Smooth muscle cell (in vitro differentiated cells): Measurements from ENCODE around the gene C2orf69. TPM values are rescaled to one million over a fixed set of nuclear protein-coding genes. Genes with fewer than 3 reads are reported as not detected.

Experiments used
- DNase-seq: peaks from one replicate; lab custom pipeline; 2025; ENCODE audit not compliant: unreplicated experiment; lab: John Stamatoyannopoulos, UW
- H2AFZ ChIP-seq: fragments of 200-600 bp; sonication (generic); 2 replicates; pipeline ENCODE4 v1.6.0; 2016; ENCODE audit warnings: antibody characterized with exemption, low read depth, mild to moderate bottlenecking
- H3F3A ChIP-seq: fragments of 200-600 bp; sonication (generic); 2 replicates; pipeline ENCODE4 v1.6.0; 2017; ENCODE audit warnings: antibody characterized with exemption, low read depth
- H3K27ac ChIP-seq: fragments of 200-600 bp; sonication (generic); 2 replicates; pipeline ENCODE4 v1.5.1; 2016; ENCODE audit warnings: low read depth, mild to moderate bottlenecking
- H3K27me3 ChIP-seq: fragments of 200-600 bp; sonication (generic); 2 replicates; pipeline ENCODE4 v1.6.1; 2016; ENCODE audit warnings: low read depth, mild to moderate bottlenecking
- H3K36me3 ChIP-seq: fragments of 200-600 bp; sonication (generic); 2 replicates; pipeline ENCODE4 v1.5.1; 2016; ENCODE audit warnings: low read depth
- H3K4me1 ChIP-seq: fragments of 200-600 bp; sonication (generic); 2 replicates; pipeline ENCODE4 v1.5.1; 2016; ENCODE audit warnings: low read depth
- H3K4me2 ChIP-seq: fragments of 200-600 bp; sonication (generic); 2 replicates; pipeline ENCODE4 v1.6.0; 2016; ENCODE audit warnings: mild to moderate bottlenecking
- H3K4me3 ChIP-seq: fragments of 200-600 bp; sonication (generic); 2 replicates; pipeline ENCODE4 v1.5.1; 2016; ENCODE audit warnings: mild to moderate bottlenecking
- H3K79me2 ChIP-seq: fragments of 200-600 bp; sonication (generic); 2 replicates; pipeline ENCODE4 v1.6.0; 2016; ENCODE audit warnings: low read depth, mild to moderate bottlenecking
- H3K9ac ChIP-seq: fragments of 200-600 bp; sonication (generic); 2 replicates; pipeline ENCODE4 v1.6.0; 2016; ENCODE audit warnings: low read depth
- H3K9me3 ChIP-seq: fragments of 200-600 bp; sonication (generic); replicated peaks from 2 replicates; pipeline ENCODE4 v1.5.1; 2016; ENCODE audit warnings: low read depth
- H4K20me1 ChIP-seq: fragments of 200-600 bp; sonication (generic); 2 replicates; pipeline ENCODE4 v1.6.0; 2016; ENCODE audit warnings: low read depth
- WGBS: methylation state at CpG from one replicate; pipeline ENCODE4 v1.1.7; 2016; ENCODE audit warnings: low lambda C conversion rate; 5-methylcytosine and 5-hydroxymethylcytosine counted together
- polyA plus RNA-seq: library from polyadenylated mRNA; unstranded; fragments of >200 nt; fragmentation: Nextera tagmentation; extraction: Ambion mirVana; gene quantifications from 2 replicates; pipeline ENCODE4 v1.2.1, GENCODE V29; 2016
- total RNA-seq: library from RNA; depleted of rRNA; stranded (reverse); fragments of >200 nt; gene quantifications from 2 replicates; pipeline ENCODE4 v1.2.3, GENCODE V29; 2014
- TF ChIP-seq, protein P1 (sequence below): fragments of 200-600 bp; sonication (generic); IDR thresholded peaks from 2 replicates; pipeline ENCODE4 v1.5.1; 2017; ENCODE audit warnings: borderline replicate concordance, mild to moderate bottlenecking, antibody characterized with exemption; ENCODE audit not compliant: insufficient read depth, poor library complexity, severe bottlenecking

Gene C2orf69
- total and polyA plus RNA-seq, 2 experiments from 2014 or later: 7.7 to 10.1 TPM

DNA sequence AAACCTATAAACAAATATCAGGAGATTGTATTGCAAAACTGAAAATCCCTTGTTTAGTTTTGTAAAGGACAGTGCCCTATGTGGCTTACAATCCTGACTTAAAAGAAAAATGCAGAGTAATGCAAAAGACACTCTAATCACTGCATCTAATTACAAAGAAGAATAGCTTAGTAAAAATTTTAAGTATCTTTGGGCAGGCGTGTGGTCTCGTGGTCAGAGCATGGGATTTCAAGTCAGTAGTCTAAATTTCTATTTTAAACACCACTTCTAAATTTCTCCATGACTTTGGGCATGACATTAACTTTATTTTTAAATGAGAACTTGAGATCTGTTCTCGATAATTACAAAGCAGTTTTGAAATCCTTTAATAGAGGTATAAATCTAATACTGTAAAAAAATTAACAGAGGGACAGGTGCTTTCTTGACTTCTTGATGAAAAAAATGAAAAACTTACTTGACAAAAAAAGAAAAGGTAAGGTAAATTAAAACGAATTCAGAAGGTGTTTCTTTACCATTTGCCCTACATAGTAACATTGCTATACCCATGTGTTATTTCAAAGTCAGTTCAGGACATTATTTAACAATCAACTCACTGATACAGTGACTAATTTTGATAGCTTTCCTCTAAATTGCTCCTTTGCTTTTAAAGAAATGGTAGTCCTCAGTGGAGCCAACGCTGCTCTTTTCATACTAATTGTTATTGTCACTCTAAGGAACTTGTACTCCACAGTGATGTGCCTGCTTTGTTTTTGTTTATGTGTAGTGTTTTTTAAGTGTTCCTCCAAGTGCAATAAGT lies 42.5 kb upstream of the C2orf69 start:
- TF ChIP-seq, protein P1, sequence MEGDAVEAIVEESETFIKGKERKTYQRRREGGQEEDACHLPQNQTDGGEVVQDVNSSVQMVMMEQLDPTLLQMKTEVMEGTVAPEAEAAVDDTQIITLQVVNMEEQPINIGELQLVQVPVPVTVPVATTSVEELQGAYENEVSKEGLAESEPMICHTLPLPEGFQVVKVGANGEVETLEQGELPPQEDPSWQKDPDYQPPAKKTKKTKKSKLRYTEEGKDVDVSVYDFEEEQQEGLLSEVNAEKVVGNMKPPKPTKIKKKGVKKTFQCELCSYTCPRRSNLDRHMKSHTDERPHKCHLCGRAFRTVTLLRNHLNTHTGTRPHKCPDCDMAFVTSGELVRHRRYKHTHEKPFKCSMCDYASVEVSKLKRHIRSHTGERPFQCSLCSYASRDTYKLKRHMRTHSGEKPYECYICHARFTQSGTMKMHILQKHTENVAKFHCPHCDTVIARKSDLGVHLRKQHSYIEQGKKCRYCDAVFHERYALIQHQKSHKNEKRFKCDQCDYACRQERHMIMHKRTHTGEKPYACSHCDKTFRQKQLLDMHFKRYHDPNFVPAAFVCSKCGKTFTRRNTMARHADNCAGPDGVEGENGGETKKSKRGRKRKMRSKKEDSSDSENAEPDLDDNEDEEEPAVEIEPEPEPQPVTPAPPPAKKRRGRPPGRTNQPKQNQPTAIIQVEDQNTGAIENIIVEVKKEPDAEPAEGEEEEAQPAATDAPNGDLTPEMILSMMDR: no peak
- H3K27me3 ChIP-seq: peaks cover 12% of the 10 kb centered on the region
- H3F3A ChIP-seq: no peaks in the 10 kb centered on the region
- H3K79me2 ChIP-seq: no peaks in the 10 kb centered on the region
- H3K36me3 ChIP-seq: no peaks in the 10 kb centered on the region
- no peak overlapping the region for H3K9ac ChIP-seq
- no peak for DNase-seq
- 36% methylated on average over 5 of the region's 5 CpGs for WGBS
- H4K20me1 ChIP-seq: no peaks in the 10 kb centered on the region
- peaks cover 18% of the 10 kb centered on the region for H3K4me1 ChIP-seq
- no peak overlapping the region for H3K27ac ChIP-seq
- H2AFZ ChIP-seq: no peak overlapping the region
- H3K4me2 ChIP-seq: no peak overlapping the region
- no peaks in the 10 kb centered on the region for H3K9me3 ChIP-seq
- no peak overlapping the region for H3K4me3 ChIP-seq

DNA sequence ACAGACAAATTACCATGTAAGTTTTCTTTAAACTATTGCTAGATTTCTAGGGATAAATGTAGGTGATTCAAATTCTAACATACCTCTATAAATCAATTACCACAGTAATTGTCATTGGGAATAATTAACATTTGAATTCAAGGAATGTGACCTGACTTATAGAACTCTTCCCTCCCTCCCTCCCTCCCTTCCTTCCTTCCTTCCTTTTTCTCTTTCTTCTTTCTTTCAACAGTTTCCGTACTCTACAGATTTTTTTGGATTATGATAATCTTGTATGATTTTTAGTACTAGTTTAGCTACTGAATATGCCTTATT lies 41.9 kb upstream of the C2orf69 start:
- no peaks in the 10 kb centered on the region for H4K20me1 ChIP-seq
- H3K9ac ChIP-seq: no peak overlapping the region
- peaks cover 12% of the 10 kb centered on the region for H3K27me3 ChIP-seq
- H3K4me2 ChIP-seq: no peak overlapping the region
- peaks cover 18% of the 10 kb centered on the region for H3K4me1 ChIP-seq
- H3K9me3 ChIP-seq: no peaks in the 10 kb centered on the region
- no peaks in the 10 kb centered on the region for H3K79me2 ChIP-seq
- TF ChIP-seq, protein P1: no peak
- DNase-seq: no peak
- H3K36me3 ChIP-seq: no peaks in the 10 kb centered on the region
- H3F3A ChIP-seq: no peaks in the 10 kb centered on the region
- no peak overlapping the region for H2AFZ ChIP-seq
- no peak overlapping the region for H3K27ac ChIP-seq
- H3K4me3 ChIP-seq: no peak overlapping the region
- WGBS: 20% methylated on average over 1 of the region's 1 CpG

DNA sequence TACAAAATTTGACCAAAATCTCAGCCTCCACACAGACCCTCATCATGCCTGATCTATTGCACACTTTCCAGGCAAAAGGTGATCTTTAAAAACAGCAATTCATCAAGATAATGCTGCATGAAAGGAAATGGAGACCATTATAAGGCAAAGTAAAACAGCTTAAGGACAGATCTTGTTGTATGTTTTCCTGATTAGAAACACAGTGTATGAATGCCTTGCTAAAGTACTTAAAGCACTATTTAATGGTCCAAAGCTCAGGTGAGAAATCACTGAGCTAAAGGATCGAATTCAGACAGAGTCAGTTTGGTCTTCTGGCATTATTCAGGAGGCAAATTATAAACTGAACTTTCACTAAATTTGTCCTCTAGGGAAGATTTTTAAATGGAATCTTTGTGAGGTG lies 41.4 kb upstream of the C2orf69 start:
- H3K9ac ChIP-seq: no peak overlapping the region
- no peak for DNase-seq
- H3K4me1 ChIP-seq: peaks cover 18% of the 10 kb centered on the region
- no peak overlapping the region for H3K4me2 ChIP-seq
- H3K27ac ChIP-seq: no peak overlapping the region
- no peak overlapping the region for H3K4me3 ChIP-seq
- no peaks in the 10 kb centered on the region for H4K20me1 ChIP-seq
- H3F3A ChIP-seq: no peaks in the 10 kb centered on the region
- H3K36me3 ChIP-seq: no peaks in the 10 kb centered on the region
- H2AFZ ChIP-seq: no peak overlapping the region
- TF ChIP-seq, protein P1: no peak
- H3K9me3 ChIP-seq: no peaks in the 10 kb centered on the region
- peaks cover 12% of the 10 kb centered on the region for H3K27me3 ChIP-seq
- WGBS: 33% methylated on average over 1 of the region's 1 CpG
- no peaks in the 10 kb centered on the region for H3K79me2 ChIP-seq

DNA sequence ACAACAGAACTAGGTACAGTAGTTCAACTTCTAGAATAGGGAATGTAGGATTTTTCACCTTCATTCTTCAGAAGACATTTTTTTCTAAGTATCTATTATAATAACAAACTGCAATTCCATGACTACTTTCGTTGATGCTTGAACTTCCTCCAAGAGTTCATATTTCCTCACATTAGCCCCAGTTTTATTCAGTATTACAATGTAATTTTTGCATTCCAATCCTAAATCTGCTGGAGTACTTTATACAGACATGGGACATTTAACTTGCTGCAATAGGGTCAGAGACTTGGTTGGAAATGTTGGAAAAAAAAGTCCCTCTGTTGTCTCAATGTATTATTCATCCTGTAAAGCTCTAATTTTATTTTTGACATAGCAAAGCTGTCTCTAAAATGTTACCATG lies 40.5 kb upstream of the C2orf69 start:
- Histone ChIP-seq H3K4me1 (peaks cover 18% of the 10 kb centered on the region), H3K9ac (no peak overlapping the region), H3K27ac (no peak overlapping the region), H3K27me3 (peaks cover 12% of the 10 kb centered on the region), H3K4me3 (no peak overlapping the region), H3K9me3 (no peaks in the 10 kb centered on the region), H3F3A (no peaks in the 10 kb centered on the region), H3K36me3 (no peaks in the 10 kb centered on the region), H3K4me2 (no peak overlapping the region), H2AFZ (no peak overlapping the region), H4K20me1 (no peaks in the 10 kb centered on the region), H3K79me2 (no peaks in the 10 kb centered on the region)
- DNase-seq: no peak
- WGBS: 93% methylated on average over 1 of the region's 1 CpG
- TF ChIP-seq, protein P1: no peak
